Kidney (tissue), 14 donors: ENCODE measurements around the gene IQGAP3. TPM values are rescaled to one million over a fixed set of nuclear protein-coding genes. Genes with fewer than 3 reads are reported as not detected.

Experiments used
- DNase-seq, 5 donors: peaks; one replicate each; pipeline ENCODE4 v3.0.0-alpha.2; 2013 to 2020
- FAIRE-seq: peaks from 2 replicates; lab custom pipeline; 2012; peaks lifted over from hg19 to GRCh38; lab: Jason Lieb, UNC
- H3K27ac ChIP-seq, 2 donors: one replicate each; pipeline ENCODE4 v1.7.0; 2013; ENCODE audit warnings: low read depth in 2 of 2, low read length in 2 of 2, inconsistent platforms in 1 of 2
- H3K27me3 ChIP-seq: one replicate; pipeline ENCODE4 v1.7.1; 2013; ENCODE audit warnings: low read length, inconsistent platforms; ENCODE audit not compliant: control insufficient read depth, insufficient read depth
- H3K36me3 ChIP-seq, 3 donors: one replicate each; pipeline versions ENCODE4 v1.7.0 to v1.7.1; 2013; ENCODE audit warnings: low read length in 3 of 3, control low read depth in 1 of 3, inconsistent platforms in 1 of 3; ENCODE audit not compliant: insufficient read depth in 3 of 3, control insufficient read depth in 2 of 3
- H3K4me1 ChIP-seq, 3 donors: one replicate each; pipeline versions ENCODE4 v1.7.0 to v1.7.1; 2013; ENCODE audit warnings: low read length in 3 of 3, inconsistent platforms in 1 of 3, low read depth in 1 of 3; ENCODE audit not compliant: control insufficient read depth in 2 of 3, insufficient read depth in 2 of 3
- H3K4me3 ChIP-seq, 3 donors: one replicate each; pipeline versions ENCODE4 v1.7.0 to v1.8.1; 2013; ENCODE audit warnings: low read length in 3 of 3, control low read depth in 1 of 3, inconsistent platforms in 1 of 3
- H3K9ac ChIP-seq, 3 donors: one replicate each; pipeline versions ENCODE4 v1.7.0 to v1.7.1; 2013; ENCODE audit warnings: low read length in 3 of 3, control low read depth in 1 of 3, inconsistent platforms in 1 of 3
- H3K9me3 ChIP-seq, 3 donors: one replicate each; pipeline versions ENCODE4 v1.7.0 to v1.7.1; 2013; ENCODE audit warnings: low read length in 3 of 3, control low read depth in 1 of 3, inconsistent platforms in 1 of 3; ENCODE audit not compliant: control insufficient read depth in 2 of 3, insufficient read depth in 1 of 3
- CTCF ChIP-seq: IDR thresholded peaks from 3 replicates; pipeline ENCODE4 v1.5.1; 2012; ENCODE audit warnings: mild to moderate bottlenecking, moderate library complexity, borderline replicate concordance; ENCODE audit not compliant: insufficient read depth; ENCODE audit errors: extremely low read depth
- intact Hi-C: fragments of 100-400 bp; cut with DNase I; formaldehyde crosslinking; loops from one replicate; pipeline ENCODE4 v1.11.1; 2022
- polyA plus RNA-seq: library from polyadenylated mRNA; stranded (reverse); fragments of 350-450 nt; fragmentation: Illumina TruSeq; extraction: RNeasy Lipid Tissue Mini Kit (QIAGEN cat#74804); gene quantifications from one replicate; pipeline ENCODE4 v1.2.3, GENCODE V29; 2014; ENCODE audit warnings: low read depth, low replicate concordance; ENCODE audit not compliant: insufficient read depth
- total RNA-seq: library from RNA; stranded (reverse); fragmentation: NEBNext Ultra II Directional; extraction: Animal tissue kit (Norgen Biotek cat#: 25700); gene quantifications from one replicate; pipeline ENCODE4 v1.2.1, GENCODE V29; 2021
- donor health status: control.
- donor health status: control.
- donor health status: control.
- donor health status: control.
- donor health status: control.
- donor health status: DM: yes; HTN: yes; CAD: no.
- donor health status: Normal renal cell carcinoma (clear cell type).

Gene IQGAP3
- total and polyA plus RNA-seq, 2 donors from 2014 or later: 0.13 to 1.7 TPM

GRCh38 chr1:156525856-156526489, 46.4 kb downstream of the IQGAP3 start:
- H3K4me3 ChIP-seq: no peak overlapping the region
- no peaks in the 10 kb centered on the region for H3K27me3 ChIP-seq
- DNase-seq: peak in 3 of 5 donors; percentile 19 to 42 (median 26)
- H3K36me3 ChIP-seq: no peaks in the 10 kb centered on the region
- FAIRE-seq: no peak
- H3K9ac ChIP-seq: no peak overlapping the region
- intact Hi-C loops: no loop called here
- H3K9me3 ChIP-seq: no peaks in the 10 kb centered on the region
- H3K4me1 ChIP-seq: peaks cover 0 to 2% (median 0%) of the 10 kb centered on the region in 3 donors
- H3K27ac ChIP-seq: no peak overlapping the region
- no peak for TF ChIP-seq CTCF

GRCh38 chr1:156525071-156525501, 47.3 kb downstream of the IQGAP3 start:
- no peaks in the 10 kb centered on the region for H3K9me3 ChIP-seq
- H3K4me3 ChIP-seq: no peak overlapping the region
- TF ChIP-seq CTCF: no peak
- no peak for FAIRE-seq
- peak in 3 of 5 donors; percentile 61 to 75 (median 72) for DNase-seq
- no peaks in the 10 kb centered on the region for H3K36me3 ChIP-seq
- intact Hi-C loops: no loop called here
- peaks cover 0 to 2% (median 0%) of the 10 kb centered on the region in 3 donors for H3K4me1 ChIP-seq
- H3K9ac ChIP-seq: no peak overlapping the region
- no peaks in the 10 kb centered on the region for H3K27me3 ChIP-seq
- H3K27ac ChIP-seq: no peak overlapping the region

- intact Hi-C loops: no loop called here
- DNase-seq (peak in 1 of 5 donors; percentile 7), FAIRE-seq (no peak)
- no peak overlapping the region for H3K9ac ChIP-seq
- TF ChIP-seq CTCF: no peak
- no peaks in the 10 kb centered on the region for H3K9me3 ChIP-seq
- H3K27ac ChIP-seq: no peak overlapping the region
- H3K27me3 ChIP-seq: no peaks in the 10 kb centered on the region
- no peak overlapping the region for H3K4me3 ChIP-seq
- H3K4me1 ChIP-seq: peaks cover 0 to 2% (median 0%) of the 10 kb centered on the region in 3 donors
- no peaks in the 10 kb centered on the region for H3K36me3 ChIP-seq
Observed at GRCh38 chr1:156524481-156524869, 47.9 kb downstream of the IQGAP3 start.
